ENCODE data around the gene SRGAP3.

DNA sequence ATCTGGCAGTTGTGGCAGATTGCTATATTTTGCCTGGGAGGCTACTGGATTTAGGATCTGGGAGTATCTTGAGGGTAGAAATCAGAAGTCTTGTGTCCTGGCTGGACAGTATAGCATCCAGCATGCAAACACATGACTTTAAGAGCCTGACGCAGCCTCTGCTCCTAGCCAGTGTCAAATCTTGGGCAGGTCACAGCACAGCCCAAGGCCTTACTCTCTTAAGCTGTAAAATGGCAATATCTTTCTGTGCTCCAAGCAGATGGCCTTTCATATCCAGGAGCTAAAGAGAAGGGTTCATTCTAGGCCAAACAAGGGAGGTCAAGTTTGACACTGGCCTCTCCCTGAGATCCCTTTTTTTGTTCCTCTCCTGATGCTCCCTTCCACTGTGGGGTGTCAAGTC is 266.4 kb downstream of the SRGAP3 start:
- TF ChIP-seq POLR2AphosphoS5 (IDR thresholded peaks at IDR 0.05), result no peak
- no peak for TF ChIP-seq POLR2A (IDR thresholded peaks at IDR 0.05)

Measured in gastroesophageal sphincter (tissue), 2 donors.